Calu3 (cell line): Measurements from ENCODE around the gene KIRREL3. TPM values are rescaled to one million over a fixed set of nuclear protein-coding genes. Genes with fewer than 3 reads are reported as not detected.

Source experiments
- BruUV-seq: library from RNA; stranded (reverse); fragments of 400-500 nt; replicated peaks from 2 replicates; lab custom pipeline; 2021; lab: Mats Ljungman, UMichigan
- CTCF ChIA-PET: fragments of 300-600 bp; sonication (Branson Sonifier 250); formaldehyde crosslinking; loops from one replicate; lab custom pipeline; 2022; ENCODE audit warnings: antibody characterized with exemption; lab: Charles Lee
- DNase-seq: peaks from one replicate; pipeline ENCODE4 v3.0.0; 2022
- H3K27ac Mint-ChIP-seq: one replicate; pipeline ENCODE4 v1.8.0; 2022; ENCODE audit warnings: mixed read lengths; ENCODE audit not compliant: unreplicated experiment
- H3K27me3 Mint-ChIP-seq: one replicate; pipeline ENCODE4 v1.8.0; 2022; ENCODE audit warnings: mixed read lengths; ENCODE audit not compliant: unreplicated experiment
- H3K36me3 Mint-ChIP-seq: one replicate; pipeline ENCODE4 v1.8.0; 2022; ENCODE audit warnings: mild to moderate bottlenecking, moderate library complexity, mixed read lengths; ENCODE audit not compliant: insufficient read depth, unreplicated experiment
- H3K4me1 Mint-ChIP-seq: one replicate; pipeline ENCODE4 v1.8.0; 2022; ENCODE audit warnings: mild to moderate bottlenecking, low read depth, mixed read lengths; ENCODE audit not compliant: unreplicated experiment
- H3K4me3 Mint-ChIP-seq: one replicate; pipeline ENCODE4 v1.8.0; 2022; ENCODE audit warnings: mild to moderate bottlenecking, low read depth, moderate library complexity, mixed read lengths; ENCODE audit not compliant: unreplicated experiment
- H3K9me3 Mint-ChIP-seq: one replicate; pipeline ENCODE4 v1.8.0; 2022; ENCODE audit warnings: low read depth, mixed read lengths; ENCODE audit not compliant: unreplicated experiment
- CTCF ChIP-seq: fragments of 200-600 bp; IDR thresholded peaks from one replicate; pipeline ENCODE4 v1.8.0; 2022; ENCODE audit warnings: antibody characterized with exemption; ENCODE audit not compliant: unreplicated experiment
- intact Hi-C: fragments of 100-400 bp; cut with micrococcal nuclease; formaldehyde crosslinking; loops from one replicate; pipeline ENCODE4 v1.10.0; 2022; ENCODE audit not compliant: unreplicated experiment
- total RNA-seq: library from RNA; stranded (reverse); gene quantifications from 2 replicates; pipeline ENCODE4 v1.2.3, GENCODE V29; 2022

Gene KIRREL3
- total RNA-seq, 1 experiment from 2014 or later = 0.26 TPM

DNA sequence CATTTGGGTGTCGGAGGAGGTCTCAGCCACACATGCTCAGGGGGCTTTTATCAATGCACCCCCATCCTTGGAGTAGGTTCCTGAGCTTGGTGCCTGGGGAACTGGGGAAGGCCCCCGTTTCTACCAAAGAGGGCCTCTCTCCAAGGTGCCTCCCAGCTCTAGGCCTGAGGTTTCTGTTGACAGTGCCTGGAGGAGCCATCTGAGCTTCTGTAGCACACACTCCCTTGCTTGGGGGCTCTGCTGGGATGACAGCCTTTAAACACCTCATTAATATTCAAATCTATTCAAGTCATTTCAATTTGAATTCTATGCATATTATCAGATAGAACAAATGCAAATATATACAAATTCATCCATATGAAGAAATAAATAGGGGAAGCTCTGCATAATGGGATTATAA, 18.9 kb downstream of the KIRREL3 start:
- H3K36me3 Mint-ChIP-seq = no peaks in the 10 kb centered on the region
- no peak overlapping the region for H3K4me3 Mint-ChIP-seq
- DNase-seq = no peak
- intact Hi-C loops = no loop called here
- peaks cover 2% of the 10 kb centered on the region for H3K9me3 Mint-ChIP-seq
- no peak overlapping the region for H3K27ac Mint-ChIP-seq
- H3K27me3 Mint-ChIP-seq = no peaks in the 10 kb centered on the region
- CTCF ChIA-PET = no interaction called here
- BruUV-seq = no TSS peak
- TF ChIP-seq CTCF = no peak
- peaks cover 32% of the 10 kb centered on the region for H3K4me1 Mint-ChIP-seq

DNA sequence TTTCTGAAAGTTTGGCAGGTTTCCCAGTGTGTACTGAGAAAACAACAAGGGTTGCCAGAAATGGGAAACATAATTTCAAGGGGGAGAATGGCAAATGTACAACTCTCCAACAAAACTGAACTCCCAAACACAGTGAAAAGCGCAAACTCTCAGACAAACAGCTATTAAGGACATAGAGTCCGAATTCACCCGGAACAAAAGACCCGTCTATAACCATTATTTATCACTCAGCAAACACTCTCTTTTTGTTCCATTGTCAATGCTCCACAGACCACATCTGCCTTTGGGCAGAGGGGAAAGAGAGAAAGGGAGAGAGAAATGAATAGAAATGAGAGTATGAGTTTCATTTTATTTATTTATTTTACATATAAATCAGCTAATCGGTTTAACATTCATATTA, 21.7 kb downstream of the KIRREL3 start:
- DNase-seq = no peak
- no peak overlapping the region for H3K4me3 Mint-ChIP-seq
- H3K27me3 Mint-ChIP-seq = no peaks in the 10 kb centered on the region
- BruUV-seq = no TSS peak
- H3K9me3 Mint-ChIP-seq = peaks cover 2% of the 10 kb centered on the region
- no peak overlapping the region for H3K27ac Mint-ChIP-seq
- intact Hi-C loops = no loop called here
- H3K4me1 Mint-ChIP-seq = peaks cover 32% of the 10 kb centered on the region
- CTCF ChIA-PET = no interaction called here
- no peaks in the 10 kb centered on the region for H3K36me3 Mint-ChIP-seq
- no peak for TF ChIP-seq CTCF

DNA sequence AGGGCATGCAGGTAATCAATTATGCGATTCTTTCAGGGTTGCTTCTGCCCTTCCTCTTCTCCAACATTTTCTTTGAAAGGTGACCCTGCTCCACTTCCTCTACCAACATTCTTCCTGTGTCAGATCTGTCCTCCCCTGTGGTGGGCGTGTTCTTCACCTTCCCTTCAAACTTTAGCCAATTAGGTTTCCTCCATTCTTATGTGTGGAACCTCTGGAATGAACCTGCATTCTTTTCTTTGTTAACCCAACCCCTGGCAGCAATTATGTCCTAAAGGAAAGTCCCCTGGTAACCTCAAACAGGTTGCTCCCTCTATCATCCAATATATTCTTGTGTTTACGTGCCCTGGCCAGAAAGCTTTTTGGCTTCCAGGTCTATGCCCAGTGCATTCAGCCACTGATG, 22.4 kb downstream of the KIRREL3 start:
- no TSS peak for BruUV-seq
- Mint-ChIP-seq H3K27me3 (no peaks in the 10 kb centered on the region), H3K4me3 (no peak overlapping the region), H3K27ac (no peak overlapping the region), H3K36me3 (no peaks in the 10 kb centered on the region), H3K4me1 (peaks cover 32% of the 10 kb centered on the region), H3K9me3 (peaks cover 2% of the 10 kb centered on the region)
- CTCF ChIA-PET = no interaction called here
- peak; percentile 10 for DNase-seq
- intact Hi-C loops = no loop called here
- no peak for TF ChIP-seq CTCF

- intact Hi-C loops = no loop called here
- H3K4me3 Mint-ChIP-seq = no peak overlapping the region
- H3K27ac Mint-ChIP-seq = no peak overlapping the region
- CTCF ChIA-PET = no interaction called here
- no peaks in the 10 kb centered on the region for H3K27me3 Mint-ChIP-seq
- peaks cover 34% of the 10 kb centered on the region for H3K4me1 Mint-ChIP-seq
- DNase-seq = no peak
- no peaks in the 10 kb centered on the region for H3K36me3 Mint-ChIP-seq
- H3K9me3 Mint-ChIP-seq = peaks cover 2% of the 10 kb centered on the region
- TF ChIP-seq CTCF = no peak
- BruUV-seq = no TSS peak
Measured at GRCh38 chr11:126973051-126973450, 27.5 kb downstream of the KIRREL3 start.
